Psoas muscle (tissue), 8 donors: ENCODE results near the gene TENM4. TPM values are rescaled to one million over a fixed set of nuclear protein-coding genes. Genes with fewer than 3 reads are reported as not detected.
A peak's percentile ranks its signal among the peaks of the same experiment; 100 is the strongest.

Source experiments
- ATAC-seq, 4 donors: fragments of 200-7000 bp; cut with Tn5 transposase; one replicate each; pipeline ENCODE4 v1.9.1; 2020; ENCODE audit warnings: moderate library complexity in 3 of 4, mild to moderate bottlenecking in 2 of 4
- DNase-seq, 2 donors: peaks; one replicate each; pipeline ENCODE4 v3.0.0-alpha.2; 2020
- H3K27ac ChIP-seq: fragments of 200-600 bp; one replicate; pipeline ENCODE4 v1.8.0; 2022
- H3K27me3 ChIP-seq, 3 donors: fragments of 200-600 bp in 1 of 3; one replicate each; pipeline versions ENCODE4 v1.6.1 to v1.8.0; 2013 to 2022; ENCODE audit warnings: low read length in 2 of 3, mild to moderate bottlenecking in 2 of 3, moderate library complexity in 1 of 3; ENCODE audit not compliant: insufficient read depth in 3 of 3
- H3K36me3 ChIP-seq, 2 donors: fragments of 200-600 bp in 1 of 2; one replicate each; pipeline versions ENCODE4 v1.6.1 to v1.8.0; 2013 to 2022; ENCODE audit warnings: low read depth in 1 of 2, mild to moderate bottlenecking in 1 of 2, moderate library complexity in 1 of 2; ENCODE audit not compliant: insufficient read depth in 1 of 2
- H3K4me1 ChIP-seq: fragments of 200-600 bp; one replicate; pipeline ENCODE4 v1.8.0; 2022
- H3K4me3 ChIP-seq: fragments of 200-600 bp; one replicate; pipeline ENCODE4 v1.8.0; 2022; ENCODE audit warnings: mild to moderate bottlenecking
- H3K9me3 ChIP-seq: fragments of 200-600 bp; one replicate; pipeline ENCODE4 v1.8.0; 2022
- WGBS, 3 donors: extraction: QIAGEN DNeasy Blood & Tissue Kit; methylation state at CpG; one replicate each; pipeline versions ENCODE4 v1.1.6 to v1.1.7; 2013; 5-methylcytosine and 5-hydroxymethylcytosine counted together
- intact Hi-C, 2 donors: fragments of 100-400 bp; cut with DNase I; formaldehyde crosslinking; loops; one replicate each; pipeline versions ENCODE4 v1.11.0 to v1.14.2; 2022
- polyA plus RNA-seq, 3 donors: library from polyadenylated mRNA; stranded (reverse); fragments of 200-250 nt; gene quantifications; one replicate each; pipeline ENCODE4 v1.2.3, GENCODE V29; 2013
- total RNA-seq, 4 donors: library from RNA; stranded (reverse); fragmentation: NEBNext Ultra II Directional in 2 of 4; extraction: Animal tissue kit (Norgen Biotek cat#: 25700) in 2 of 4; gene quantifications; one replicate each; pipeline versions ENCODE4 v1.2.1 to v1.2.4, GENCODE V29; 2021 to 2023
- TF ChIP-seq, protein P1 (sequence below): fragments of 200-600 bp; IDR thresholded peaks from one replicate; pipeline ENCODE4 v1.8.0; 2022; ENCODE audit warnings: antibody characterized with exemption
- donor health status: healthy with polysubstance abuse.
- donor health status: DM: no; HTN: no; CAD: no; lungs with moderate emphysema.
- donor health status: Bipolar disorder and iron deficiency.
- donor health status: healthy.
- donor health status: DM: yes; HTN: yes; CAD: no.
- donor health status: DM: no; HTN: no; CAD: no.
- donor health status: DM: no; HTN: no; CAD: no.
- donor health status: DM: yes; HTN: yes; CAD: no.

Gene TENM4
- total and polyA plus RNA-seq, 7 donors, result 0.05 to 1.7 (median 0.48) TPM

DNA sequence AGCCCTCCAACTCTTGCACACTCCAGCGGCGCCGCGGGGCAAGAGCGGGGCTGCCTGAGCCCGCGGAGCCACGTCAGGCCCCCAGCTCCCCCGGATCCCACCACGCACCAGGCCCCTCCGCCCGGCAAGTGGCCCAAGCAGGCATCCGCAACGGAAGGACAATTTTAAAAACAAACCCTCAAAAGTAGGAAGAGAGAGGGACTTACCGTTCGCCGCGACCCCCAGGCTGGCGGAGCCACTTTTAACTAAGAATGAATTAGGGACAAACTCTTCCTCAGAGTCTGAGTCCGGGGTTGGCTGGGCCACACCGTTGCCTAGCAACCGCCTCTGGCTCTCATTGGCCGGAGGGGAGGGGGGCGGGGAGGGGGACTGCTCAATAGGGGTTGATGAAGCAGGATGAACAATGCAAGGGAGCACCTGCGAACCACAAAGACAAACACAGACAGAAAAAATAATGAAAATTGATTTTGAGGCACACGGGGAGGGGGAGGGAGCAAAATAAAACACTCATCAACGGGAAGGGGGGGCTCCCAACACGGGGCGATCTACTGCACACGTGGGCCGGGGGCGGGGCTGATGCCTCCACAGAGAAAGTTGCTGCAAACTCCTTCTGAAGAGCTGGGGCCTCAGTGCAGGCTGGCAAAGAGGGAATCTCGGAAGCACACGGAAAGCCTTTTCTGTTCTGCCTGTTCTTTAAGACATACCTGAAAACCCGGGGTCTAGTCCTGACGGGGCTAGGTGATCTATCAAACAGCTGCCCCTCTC is 478.7 kb downstream of the TENM4 start:
- no peaks in the 10 kb centered on the region for H3K36me3 ChIP-seq
- DNase-seq (no peak), ATAC-seq (no peak)
- no peaks in the 10 kb centered on the region for H3K4me1 ChIP-seq
- WGBS, 3 donors, result 26 to 31% (median 28%) methylated on average over 36 of the region's 36 CpGs
- H3K27me3 ChIP-seq, result peaks cover 0 to 9% (median 0%) of the 10 kb centered on the region in 3 donors
- no peaks in the 10 kb centered on the region for H3K9me3 ChIP-seq
- TF ChIP-seq, protein P1, sequence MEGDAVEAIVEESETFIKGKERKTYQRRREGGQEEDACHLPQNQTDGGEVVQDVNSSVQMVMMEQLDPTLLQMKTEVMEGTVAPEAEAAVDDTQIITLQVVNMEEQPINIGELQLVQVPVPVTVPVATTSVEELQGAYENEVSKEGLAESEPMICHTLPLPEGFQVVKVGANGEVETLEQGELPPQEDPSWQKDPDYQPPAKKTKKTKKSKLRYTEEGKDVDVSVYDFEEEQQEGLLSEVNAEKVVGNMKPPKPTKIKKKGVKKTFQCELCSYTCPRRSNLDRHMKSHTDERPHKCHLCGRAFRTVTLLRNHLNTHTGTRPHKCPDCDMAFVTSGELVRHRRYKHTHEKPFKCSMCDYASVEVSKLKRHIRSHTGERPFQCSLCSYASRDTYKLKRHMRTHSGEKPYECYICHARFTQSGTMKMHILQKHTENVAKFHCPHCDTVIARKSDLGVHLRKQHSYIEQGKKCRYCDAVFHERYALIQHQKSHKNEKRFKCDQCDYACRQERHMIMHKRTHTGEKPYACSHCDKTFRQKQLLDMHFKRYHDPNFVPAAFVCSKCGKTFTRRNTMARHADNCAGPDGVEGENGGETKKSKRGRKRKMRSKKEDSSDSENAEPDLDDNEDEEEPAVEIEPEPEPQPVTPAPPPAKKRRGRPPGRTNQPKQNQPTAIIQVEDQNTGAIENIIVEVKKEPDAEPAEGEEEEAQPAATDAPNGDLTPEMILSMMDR, result no peak
- intact Hi-C loops, result loop anchor here (5.0 kb wide), 2 partner anchors 165 to 315 kb away; no protein-coding TSS in a partner anchor
- no peak overlapping the region for H3K27ac ChIP-seq
- no peak overlapping the region for H3K4me3 ChIP-seq

- DNase-seq (no peak), ATAC-seq (peak in 2 of 4 donors; percentile 52 to 56)
- Histone ChIP-seq H3K9me3 (no peaks in the 10 kb centered on the region), H3K27me3 (peaks cover 0 to 9% (median 0%) of the 10 kb centered on the region in 3 donors), H3K36me3 (no peaks in the 10 kb centered on the region), H3K4me3 (no peak overlapping the region), H3K4me1 (no peaks in the 10 kb centered on the region), H3K27ac (no peak overlapping the region)
- WGBS, 3 donors, result 22 to 43% (median 26%) methylated on average over 3 of the region's 3 CpGs
- TF ChIP-seq, protein P1, result peak; percentile 29
- intact Hi-C loops, result loop anchor here (5.0 kb wide), 2 partner anchors 164 to 314 kb away; no protein-coding TSS in a partner anchor
Measured at GRCh38 chr11:78961247-78961646, 479.6 kb downstream of the TENM4 start.

DNA sequence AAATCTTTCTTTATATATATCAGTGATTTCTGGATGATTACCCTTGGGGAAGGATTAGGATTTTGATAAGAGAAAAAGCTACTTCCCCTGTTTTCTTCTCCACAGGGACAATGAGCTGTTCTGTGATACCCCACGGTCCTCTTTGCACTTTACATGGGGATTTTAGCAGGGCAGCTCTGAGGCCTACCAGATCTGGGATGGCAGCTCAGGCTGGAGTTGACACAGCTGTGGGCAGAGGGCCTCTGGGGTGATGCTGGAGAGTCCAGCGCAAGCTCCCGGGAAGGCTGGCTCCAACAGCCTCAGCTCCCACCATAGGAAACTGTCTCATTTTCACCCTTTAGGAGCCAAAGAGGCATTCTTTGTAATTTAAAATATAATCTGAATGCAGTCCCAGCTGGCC is 482.4 kb downstream of the TENM4 start:
- DNase-seq, result no peak
- intact Hi-C loops, result no loop called here
- no peaks in the 10 kb centered on the region for H3K9me3 ChIP-seq
- ATAC-seq, result no peak
- H3K4me1 ChIP-seq, result no peaks in the 10 kb centered on the region
- H3K27me3 ChIP-seq, result peaks cover 0 to 9% (median 0%) of the 10 kb centered on the region in 3 donors
- WGBS, 3 donors, result 79 to 93% (median 85%) methylated on average over 3 of the region's 3 CpGs
- TF ChIP-seq, protein P1, result no peak
- H3K36me3 ChIP-seq, result no peaks in the 10 kb centered on the region
- no peak overlapping the region for H3K4me3 ChIP-seq
- H3K27ac ChIP-seq, result no peak overlapping the region

DNA sequence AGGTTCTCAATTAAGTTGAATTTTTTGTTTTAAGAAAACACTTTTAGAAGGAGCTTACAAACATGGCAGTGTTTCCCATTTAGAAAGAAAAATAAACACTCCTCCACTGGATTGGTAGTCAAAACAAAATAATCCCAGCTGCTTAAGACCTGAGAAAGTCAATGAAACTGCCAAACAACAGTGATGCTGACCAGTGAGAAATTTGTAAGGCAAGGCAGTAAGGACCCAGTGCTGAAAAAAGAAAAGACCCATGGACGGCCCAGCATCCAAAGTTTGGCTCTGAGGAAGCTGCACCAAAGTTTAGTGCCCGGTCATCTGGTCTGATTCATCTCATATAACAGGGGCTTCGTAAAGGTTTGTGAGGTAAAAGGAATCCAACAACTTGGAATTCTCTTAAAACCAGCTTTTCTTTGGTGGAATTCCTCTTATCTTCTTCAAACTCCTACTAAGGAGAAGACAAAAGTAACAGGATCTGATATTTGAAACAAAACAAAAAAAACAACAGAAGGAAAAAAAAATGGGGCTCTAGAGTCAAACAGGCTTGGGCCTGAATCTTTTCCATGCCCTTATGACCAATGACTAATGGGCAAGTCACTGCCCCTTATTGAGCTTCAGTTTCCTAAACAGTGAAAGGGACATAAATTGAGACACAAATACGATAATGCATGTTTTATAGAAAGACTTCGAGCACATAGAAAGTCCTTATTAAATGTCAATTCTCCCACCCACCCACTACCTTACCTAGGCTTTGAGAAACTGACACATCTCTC is 483.2 kb downstream of the TENM4 start:
- Histone ChIP-seq H3K4me3 (no peak overlapping the region), H3K27me3 (peaks cover 0 to 9% (median 0%) of the 10 kb centered on the region in 3 donors), H3K36me3 (no peaks in the 10 kb centered on the region), H3K27ac (no peak overlapping the region), H3K4me1 (no peaks in the 10 kb centered on the region), H3K9me3 (no peaks in the 10 kb centered on the region)
- TF ChIP-seq, protein P1, result no peak
- ATAC-seq (no peak), DNase-seq (no peak)
- WGBS, 3 donors, result 65 to 80% (median 70%) methylated on average over 5 of the region's 5 CpGs
- intact Hi-C loops, result no loop called here
